ENCODE measurements around the gene PITX1.

DNA sequence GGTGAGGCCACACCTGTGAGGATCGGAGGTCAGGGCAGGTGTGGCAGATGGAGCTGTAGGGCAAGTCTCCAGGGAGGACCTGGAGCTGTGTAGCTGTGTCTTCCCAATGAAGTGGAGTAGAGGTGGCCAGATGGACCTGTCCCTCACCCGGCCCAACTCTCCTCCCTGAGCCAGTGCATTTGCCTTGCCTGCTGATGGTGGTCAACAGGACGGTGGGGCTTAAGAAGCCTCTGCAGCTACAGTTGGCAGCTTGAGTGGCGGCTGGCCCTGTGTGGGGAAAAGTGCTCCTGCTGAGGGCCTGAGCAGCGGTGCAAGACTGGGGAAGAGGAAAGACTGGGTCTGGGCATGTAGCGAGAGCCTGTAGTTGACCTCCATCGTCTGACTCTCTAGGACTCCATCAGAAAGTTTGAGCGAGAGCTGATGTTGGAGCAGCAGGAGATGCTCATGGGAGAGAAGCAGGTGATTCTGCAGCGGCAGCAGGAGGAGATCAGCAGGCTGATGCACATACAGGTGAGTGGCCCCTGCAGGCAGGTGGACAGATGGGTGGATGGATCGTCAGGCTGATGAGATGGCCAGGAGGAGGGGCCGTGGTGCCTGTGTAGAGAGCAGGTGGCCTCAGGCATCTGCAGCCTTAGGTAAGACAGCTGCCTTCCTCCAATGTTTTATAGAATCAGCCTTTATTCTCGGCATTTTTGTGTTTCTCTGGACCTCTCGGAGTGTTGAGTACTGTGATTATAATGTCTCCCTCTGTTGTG is 24.9 kb downstream of the PITX1 start:
- TF ChIP-seq, protein P1, sequence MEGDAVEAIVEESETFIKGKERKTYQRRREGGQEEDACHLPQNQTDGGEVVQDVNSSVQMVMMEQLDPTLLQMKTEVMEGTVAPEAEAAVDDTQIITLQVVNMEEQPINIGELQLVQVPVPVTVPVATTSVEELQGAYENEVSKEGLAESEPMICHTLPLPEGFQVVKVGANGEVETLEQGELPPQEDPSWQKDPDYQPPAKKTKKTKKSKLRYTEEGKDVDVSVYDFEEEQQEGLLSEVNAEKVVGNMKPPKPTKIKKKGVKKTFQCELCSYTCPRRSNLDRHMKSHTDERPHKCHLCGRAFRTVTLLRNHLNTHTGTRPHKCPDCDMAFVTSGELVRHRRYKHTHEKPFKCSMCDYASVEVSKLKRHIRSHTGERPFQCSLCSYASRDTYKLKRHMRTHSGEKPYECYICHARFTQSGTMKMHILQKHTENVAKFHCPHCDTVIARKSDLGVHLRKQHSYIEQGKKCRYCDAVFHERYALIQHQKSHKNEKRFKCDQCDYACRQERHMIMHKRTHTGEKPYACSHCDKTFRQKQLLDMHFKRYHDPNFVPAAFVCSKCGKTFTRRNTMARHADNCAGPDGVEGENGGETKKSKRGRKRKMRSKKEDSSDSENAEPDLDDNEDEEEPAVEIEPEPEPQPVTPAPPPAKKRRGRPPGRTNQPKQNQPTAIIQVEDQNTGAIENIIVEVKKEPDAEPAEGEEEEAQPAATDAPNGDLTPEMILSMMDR (IDR thresholded peaks at IDR 0.05), result no peak
- no peak for TF ChIP-seq EZH2 (IDR thresholded peaks at IDR 0.05; ENCODE audit: borderline replicate concordance, insufficient read depth, low read depth, low read length, poor library complexity, severe bottlenecking)
